IMR-90 (cell line): ENCODE results near the gene TRIM26. TPM values are rescaled to one million over a fixed set of nuclear protein-coding genes. Genes with fewer than 3 reads are reported as not detected.

ENCODE experiments used
- ATAC-seq: fragments of 200-7000 bp; cut with Tn5 transposase; 2 replicates; pipeline ENCODE4 v1.9.1; 2020; ENCODE audit warnings: low read depth, mild to moderate bottlenecking, moderate library complexity
- BruUV-seq: library from RNA; stranded (reverse); fragments of 400-500 nt; replicated peaks from 2 replicates; lab custom pipeline; 2021; lab: Mats Ljungman, UMichigan
- CTCF ChIA-PET: fragments of 300-600 bp; formaldehyde crosslinking; extraction: SDS; loops from one replicate; lab custom pipeline; 2021; ENCODE audit warnings: antibody characterized with exemption; lab: Yijun Ruan, JAX
- POLR2A ChIA-PET: fragments of 300-600 bp; sonication (Branson Sonifier 250); formaldehyde crosslinking; loops from one replicate; lab custom pipeline; 2022; ENCODE audit warnings: antibody characterized with exemption; ENCODE audit not compliant: unreplicated experiment; lab: Charles Lee
- DNase-seq: peaks from one replicate; pipeline ENCODE4 v3.0.0; 2013
- H2AFZ ChIP-seq: replicated peaks from 2 replicates; pipeline ENCODE3; 2013; ENCODE audit warnings: low read length, mild to moderate bottlenecking; ENCODE audit not compliant: poor library complexity
- H2AK5ac ChIP-seq: 2 replicates; pipeline ENCODE4 v1.6.1; 2013; ENCODE audit warnings: low read depth, low read length, inconsistent platforms
- H2AK9ac ChIP-seq: replicated peaks from 2 replicates; pipeline ENCODE3; 2013; ENCODE audit warnings: mild to moderate bottlenecking, low read depth, low read length, moderate library complexity; ENCODE audit not compliant: poor library complexity
- H2BK120ac ChIP-seq: 2 replicates; pipeline ENCODE4 v1.6.1; 2013; ENCODE audit warnings: low read depth, low read length, inconsistent platforms
- H2BK15ac ChIP-seq: 3 replicates; pipeline ENCODE4 v1.6.1; 2013; ENCODE audit warnings: low read depth, low read length, inconsistent platforms
- H2BK20ac ChIP-seq: 2 replicates; pipeline ENCODE4 v1.6.1; 2013; ENCODE audit warnings: low read depth, mild to moderate bottlenecking, inconsistent platforms, low read length, moderate library complexity
- H2BK5ac ChIP-seq: 2 replicates; pipeline ENCODE4 v1.6.1; 2013; ENCODE audit warnings: mild to moderate bottlenecking, low read depth, low read length, inconsistent platforms; ENCODE audit not compliant: poor library complexity, severe bottlenecking
- H3K14ac ChIP-seq: replicated peaks from 2 replicates; pipeline ENCODE4 v1.6.1; 2013; ENCODE audit warnings: low read depth, low read length, inconsistent platforms
- H3K18ac ChIP-seq: 2 replicates; pipeline ENCODE4 v1.6.1; 2013; ENCODE audit warnings: low read depth, low read length, control low read depth
- H3K23ac ChIP-seq: 2 replicates; pipeline ENCODE4 v1.6.1; 2013; ENCODE audit warnings: low read depth, low read length, inconsistent platforms
- H3K27ac ChIP-seq: 2 replicates; pipeline ENCODE4 v1.5.1; 2013; ENCODE audit warnings: mild to moderate bottlenecking, control low read depth, low read length; ENCODE audit not compliant: insufficient read depth
- H3K27me3 ChIP-seq: 2 replicates; pipeline ENCODE4 v1.6.1; 2013; ENCODE audit warnings: low read length; ENCODE audit not compliant: control insufficient read depth, insufficient read depth
- H3K36me3 ChIP-seq: 2 replicates; pipeline ENCODE4 v1.6.1; 2013; ENCODE audit warnings: low read length, mixed read lengths; ENCODE audit not compliant: control insufficient read depth, insufficient read depth
- H3K4ac ChIP-seq: 2 replicates; pipeline ENCODE4 v1.6.1; 2013; ENCODE audit warnings: low read depth, low read length, inconsistent platforms
- H3K4me1 ChIP-seq: 2 replicates; pipeline ENCODE4 v1.6.1; 2013; ENCODE audit warnings: low read length, mixed read lengths; ENCODE audit not compliant: control insufficient read depth, insufficient read depth
- H3K4me2 ChIP-seq: 2 replicates; pipeline ENCODE4 v1.6.1; 2013; ENCODE audit warnings: low read depth, mild to moderate bottlenecking, control low read depth, low read length, moderate library complexity
- H3K4me3 ChIP-seq: 2 replicates; pipeline ENCODE4 v1.5.1; 2013; ENCODE audit warnings: low read depth, mild to moderate bottlenecking, control low read depth, low read length, moderate library complexity; ENCODE audit not compliant: insufficient read depth
- H3K56ac ChIP-seq: 2 replicates; pipeline ENCODE4 v1.6.1; 2013; ENCODE audit warnings: low read length, inconsistent platforms; ENCODE audit not compliant: insufficient read depth; ENCODE audit errors: extremely low read depth
- H3K79me1 ChIP-seq, 2 experiments: 2 replicates each; pipeline ENCODE4 v1.6.1; 2013; ENCODE audit warnings: low read length in 2 of 2, inconsistent platforms in 1 of 2, low read depth in 1 of 2
- H3K9ac ChIP-seq: 2 replicates; pipeline ENCODE4 v1.6.1; 2013; ENCODE audit warnings: low read depth, low read length, control low read depth
- H3K9me1 ChIP-seq: 2 replicates; pipeline ENCODE4 v1.6.1; 2013; ENCODE audit warnings: low read length, inconsistent platforms; ENCODE audit not compliant: insufficient read depth
- H3K9me3 ChIP-seq: 2 replicates; pipeline ENCODE4 v1.6.1; 2013; ENCODE audit warnings: low read length; ENCODE audit not compliant: control insufficient read depth, insufficient read depth
- H4K20me1 ChIP-seq: 2 replicates; pipeline ENCODE4 v1.6.1; 2013; ENCODE audit warnings: low read length, inconsistent platforms; ENCODE audit not compliant: insufficient read depth
- H4K5ac ChIP-seq: 2 replicates; pipeline ENCODE4 v1.6.1; 2013; ENCODE audit warnings: mild to moderate bottlenecking, low read depth, low read length, control low read depth
- H4K8ac ChIP-seq, 2 experiments: 2 replicates each; pipeline ENCODE4 v1.6.1; 2013; ENCODE audit warnings: low read depth in 2 of 2, low read length in 2 of 2, control low read depth in 1 of 2, inconsistent platforms in 1 of 2
- H4K91ac ChIP-seq: 2 replicates; pipeline ENCODE4 v1.6.1; 2013; ENCODE audit warnings: low read depth, low read length, inconsistent platforms; ENCODE audit not compliant: insufficient read depth
- CTCF ChIP-seq: conservative IDR thresholded peaks from 2 replicates; pipeline ENCODE4 v1.5.1; 2012; ENCODE audit warnings: mild to moderate bottlenecking, low read depth, low read length, improper control_type of control experiment
- POLR2A ChIP-seq: IDR thresholded peaks from 2 replicates; pipeline ENCODE4 v1.6.1; 2012; ENCODE audit warnings: mild to moderate bottlenecking, low read depth, low read length
- dilution Hi-C: fragments of 300-500 bp; cut with HindIII; formaldehyde crosslinking; loops from one replicate; pipeline ENCODE4 v1.14.3; 2018; ENCODE audit warnings: low sequenced_read_pairs; ENCODE audit not compliant: unreplicated experiment
- in situ Hi-C: fragments of 300-500 bp; cut with MboI; formaldehyde crosslinking; loops from 3 replicates; pipeline ENCODE4 v1.14.3; 2019; ENCODE audit warnings: low sequenced_read_pairs, inconsistent platforms, mixed read lengths
- intact Hi-C: fragments of 100-400 bp; cut with micrococcal nuclease; formaldehyde crosslinking; loops from 2 replicates; pipeline ENCODE4 v1.10.0; 2022
- polyA plus RNA-seq, 3 experiments: library from polyadenylated mRNA; depleted of rRNA; stranded (reverse); fragments of >200 nt; gene quantifications; 2 replicates each; pipeline ENCODE4 v1.2.3, GENCODE V29; 2012; ENCODE audit warnings: low replicate concordance in 1 of 3
- total RNA-seq: library from RNA; depleted of rRNA; stranded (reverse); fragments of >200 nt; gene quantifications from 2 replicates; pipeline ENCODE4 v1.2.3, GENCODE V29; 2012

TRIM26 gene
- total and polyA plus RNA-seq, 2 of the 4 experiments (the other 2 are of a cell fraction): 22.6 to 23.8 TPM

- H3K4me1 ChIP-seq: no peaks in the 10 kb centered on the region
- H3K4ac ChIP-seq: no peak overlapping the region
- no peak overlapping the region for H3K4me2 ChIP-seq
- H4K91ac ChIP-seq: no peak overlapping the region
- H4K8ac ChIP-seq: no peak overlapping the region
- dilution Hi-C loops: no loop called here
- no peaks in the 10 kb centered on the region for H4K20me1 ChIP-seq
- no peak overlapping the region for H3K18ac ChIP-seq
- no peak overlapping the region for H3K14ac ChIP-seq
- no peak overlapping the region for H3K56ac ChIP-seq
- H3K27ac ChIP-seq: no peak overlapping the region
- H2BK20ac ChIP-seq: no peak overlapping the region
- H4K5ac ChIP-seq: no peak overlapping the region
- no peaks in the 10 kb centered on the region for H3K79me1 ChIP-seq
- H3K9ac ChIP-seq: no peak overlapping the region
- H2BK120ac ChIP-seq: no peak overlapping the region
- no peak overlapping the region for H2BK5ac ChIP-seq
- H2AK9ac ChIP-seq: no peak overlapping the region
- BruUV-seq: no TSS peak
- H3K9me1 ChIP-seq: no peaks in the 10 kb centered on the region
- H3K4me3 ChIP-seq: no peak overlapping the region
- ChIA-PET POLR2A (no interaction called here), CTCF (no interaction called here)
- in situ Hi-C loops: no loop called here
- H3K9me3 ChIP-seq: no peaks in the 10 kb centered on the region
- intact Hi-C loops: no loop called here
- H2BK15ac ChIP-seq: no peak overlapping the region
- H2AK5ac ChIP-seq: no peak overlapping the region
- H3K27me3 ChIP-seq: peaks cover 26% of the 10 kb centered on the region; the same call in 1 of the 2 replicates
- ATAC-seq: no peak
- H2AFZ ChIP-seq: no peak overlapping the region
- DNase-seq: peak; percentile 12
- no peaks in the 10 kb centered on the region for H3K36me3 ChIP-seq
- TF ChIP-seq CTCF (no peak), POLR2A (no peak)
- no peak overlapping the region for H3K23ac ChIP-seq
Measured at GRCh38 chr6:30157581-30157980, 55.6 kb downstream of the TRIM26 start.
